HG02642 (cell line): ENCODE results near the gene DNHD1.

Experiments used
- ATAC-seq: cut with Tn5 transposase; IDR thresholded peaks from one replicate; pipeline ENCODE4 v1.9.1; 2021; ENCODE audit warnings: mild to moderate bottlenecking; ENCODE audit not compliant: unreplicated experiment, poor library complexity

DNHD1 gene

GRCh38 chr11:6607190-6607795 is 110.2 kb downstream of the DNHD1 start:
- no peak for ATAC-seq

DNA sequence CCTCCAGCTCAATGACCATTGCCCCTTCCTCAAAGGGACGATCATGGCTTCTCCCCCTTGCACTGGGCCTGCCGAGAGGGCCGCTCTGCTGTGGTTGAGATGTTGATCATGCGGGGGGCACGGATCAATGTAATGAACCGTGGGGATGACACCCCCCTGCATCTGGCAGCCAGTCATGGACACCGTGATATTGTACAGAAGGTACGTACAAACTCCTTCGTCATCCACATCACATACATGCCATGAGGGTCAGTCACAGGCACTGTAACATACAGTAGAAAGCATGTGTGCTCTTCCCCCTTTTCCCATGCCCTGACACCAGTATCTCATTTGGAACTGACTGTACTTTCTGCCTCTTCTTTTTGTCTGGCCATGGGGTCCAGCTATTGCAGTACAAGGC is 110.9 kb downstream of the DNHD1 start:
- no peak for ATAC-seq

DNA sequence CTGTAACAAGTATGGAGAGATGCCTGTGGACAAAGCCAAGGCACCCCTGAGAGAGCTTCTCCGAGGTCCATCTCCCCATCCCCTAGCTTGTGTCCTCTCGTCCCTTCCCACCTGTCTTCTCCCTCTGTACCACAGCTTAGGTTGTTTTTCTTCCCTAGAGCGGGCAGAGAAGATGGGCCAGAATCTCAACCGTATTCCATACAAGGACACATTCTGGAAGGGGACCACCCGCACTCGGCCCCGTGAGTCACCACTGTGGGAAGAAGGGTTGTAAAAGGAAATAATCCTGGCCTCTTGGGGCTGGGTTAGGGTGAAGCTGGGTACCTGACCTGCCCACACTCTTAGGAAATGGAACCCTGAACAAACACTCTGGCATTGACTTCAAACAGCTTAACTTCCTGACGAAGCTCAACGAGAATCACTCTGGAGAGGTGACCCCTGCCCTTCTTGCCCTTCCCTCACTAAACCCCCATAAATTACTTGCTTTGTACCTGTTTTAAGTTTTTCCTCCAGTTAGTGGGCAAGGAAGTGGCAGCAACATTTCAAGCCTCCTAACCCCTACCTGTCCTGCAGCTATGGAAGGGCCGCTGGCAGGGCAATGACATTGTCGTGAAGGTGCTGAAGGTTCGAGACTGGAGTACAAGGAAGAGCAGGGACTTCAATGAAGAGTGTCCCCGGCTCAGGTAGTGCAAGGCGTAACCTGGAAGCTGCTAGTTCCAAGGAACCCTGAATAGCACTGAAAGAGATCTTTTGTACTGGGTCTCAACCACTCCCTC is 111.8 kb downstream of the DNHD1 start:
- no peak for ATAC-seq

- no peak for ATAC-seq
Observed at GRCh38 chr11:6609502-6610015, 112.5 kb downstream of the DNHD1 start.

DNA sequence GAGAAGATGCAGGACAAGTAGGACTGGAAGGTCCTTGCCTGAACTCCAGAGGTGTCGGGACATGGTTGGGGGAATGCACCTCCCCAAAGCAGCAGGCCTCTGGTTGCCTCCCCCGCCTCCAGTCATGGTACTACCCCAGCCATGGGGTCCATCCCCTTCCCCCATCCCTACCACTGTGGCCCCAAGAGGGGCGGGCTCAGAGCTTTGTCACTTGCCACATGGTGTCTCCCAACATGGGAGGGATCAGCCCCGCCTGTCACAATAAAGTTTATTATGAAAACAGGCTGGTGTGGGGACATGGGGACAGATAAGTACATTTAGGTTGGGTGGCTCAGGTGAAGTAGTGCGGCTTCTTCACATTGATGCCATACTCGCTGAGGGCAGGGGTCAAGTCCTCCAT is 113.5 kb downstream of the DNHD1 start:
- ATAC-seq: no peak

- ATAC-seq: peak; percentile 20
Observed at GRCh38 chr11:6611092-6611962, 114.2 kb downstream of the DNHD1 start.

- no peak for ATAC-seq
Observed at GRCh38 chr11:6611963-6612212, 114.8 kb downstream of the DNHD1 start.

- peak; percentile 92 for ATAC-seq
Observed at GRCh38 chr11:6612213-6613041, 115.3 kb downstream of the DNHD1 start, which contains the start of gene TAF10. TSS of gene TAF10 (minus strand) at chr11:6612216. CDS start at chr11:6612189, 27 bp downstream.

DNA sequence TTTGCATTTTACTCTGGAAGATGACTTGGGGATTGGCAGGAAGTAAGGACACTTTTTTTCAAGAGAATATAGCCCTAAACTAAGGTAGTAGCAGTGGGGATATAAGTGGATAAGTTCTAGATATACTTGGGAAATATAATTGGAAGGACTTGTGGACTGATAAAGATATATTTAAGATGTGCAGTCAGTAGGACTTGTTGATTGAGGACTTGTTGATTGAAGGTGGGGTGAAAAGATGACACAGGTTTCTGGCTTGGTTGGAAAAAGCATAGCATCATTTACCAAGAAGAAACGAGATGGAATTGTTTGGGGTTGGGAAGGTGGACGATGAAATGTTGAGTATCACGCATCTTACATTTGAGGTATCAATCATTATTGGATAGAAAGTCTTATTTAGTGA is 116.4 kb downstream of the DNHD1 start:
- ATAC-seq: no peak

GRCh38 chr11:6614446-6614845 is 117.4 kb downstream of the DNHD1 start:
- ATAC-seq: no peak

DNA sequence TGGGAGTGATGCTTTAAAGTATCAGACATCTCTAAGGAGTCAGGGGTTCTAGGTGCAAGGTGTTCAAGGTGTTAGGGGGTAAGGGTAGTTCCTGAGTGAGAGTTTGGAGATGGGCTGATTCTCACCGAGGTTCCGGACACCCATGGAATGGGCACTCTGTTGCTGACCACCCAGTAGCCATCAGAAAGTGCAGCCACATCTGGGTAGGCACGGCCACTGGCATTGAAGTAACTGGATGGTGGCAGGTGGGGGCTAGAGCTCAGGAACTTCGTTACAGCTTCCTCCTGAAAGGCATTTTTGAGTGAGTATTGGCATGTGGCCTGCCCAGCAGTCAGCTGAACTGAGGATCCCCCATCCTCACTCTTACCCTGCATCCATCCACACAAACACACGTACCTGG is 118.0 kb downstream of the DNHD1 start:
- no peak for ATAC-seq

- ATAC-seq: no peak
Observed at GRCh38 chr11:6615882-6616585, 119.0 kb downstream of the DNHD1 start.

DNA sequence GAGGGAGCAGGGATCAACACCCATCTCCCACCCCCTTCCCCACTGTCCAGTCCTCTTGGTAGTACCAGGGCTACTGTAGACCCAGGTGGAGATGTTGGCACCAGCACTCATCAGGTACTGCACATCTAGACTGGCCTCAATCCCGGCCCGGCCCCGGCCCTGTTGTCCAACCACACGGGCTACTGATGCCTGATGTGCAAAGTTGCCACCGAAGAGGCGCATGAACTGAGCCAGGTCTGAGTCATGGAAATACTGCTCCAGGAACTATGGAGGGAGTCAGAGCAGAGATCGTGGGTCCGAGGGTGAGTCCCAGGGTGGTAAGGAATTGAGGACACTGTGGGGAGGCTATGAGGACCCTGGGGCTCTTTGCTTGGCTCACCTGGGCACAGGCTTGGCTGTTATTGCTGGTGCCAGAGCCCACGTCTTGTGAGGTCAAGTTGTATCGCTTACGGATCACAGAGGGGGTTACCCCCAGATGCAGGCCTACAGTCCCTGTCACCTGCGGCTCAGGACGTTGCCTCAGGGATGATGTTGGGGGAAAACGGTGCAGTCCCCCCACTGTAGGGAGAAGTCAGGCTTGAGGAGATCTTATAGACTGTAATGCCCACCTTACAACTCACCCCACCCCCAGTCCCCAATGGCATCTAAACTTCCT is 119.6 kb downstream of the DNHD1 start:
- no peak for ATAC-seq

DNA sequence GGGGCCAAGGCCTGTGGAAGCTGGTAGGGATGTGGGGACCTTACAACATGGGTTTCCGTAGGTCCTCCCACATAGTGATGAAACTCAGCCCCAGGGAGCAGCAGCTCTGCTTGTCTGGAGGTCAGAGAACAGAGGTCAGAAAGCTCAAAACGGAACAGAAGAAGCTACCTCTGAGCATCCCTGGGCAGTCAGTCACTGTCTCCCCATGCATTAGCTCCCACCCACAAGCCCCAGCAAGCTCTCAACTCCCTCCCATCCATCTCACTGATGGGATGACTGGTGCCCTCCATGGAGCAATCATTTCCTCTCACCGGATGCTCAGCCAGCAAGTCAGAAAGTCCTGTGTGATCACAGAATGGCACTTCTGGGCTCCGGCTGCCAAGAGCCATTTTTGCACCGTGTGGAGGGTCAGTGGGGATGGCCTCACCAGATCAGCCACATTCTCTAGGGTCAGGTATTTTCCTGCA is 120.3 kb downstream of the DNHD1 start:
- ATAC-seq: no peak

DNA sequence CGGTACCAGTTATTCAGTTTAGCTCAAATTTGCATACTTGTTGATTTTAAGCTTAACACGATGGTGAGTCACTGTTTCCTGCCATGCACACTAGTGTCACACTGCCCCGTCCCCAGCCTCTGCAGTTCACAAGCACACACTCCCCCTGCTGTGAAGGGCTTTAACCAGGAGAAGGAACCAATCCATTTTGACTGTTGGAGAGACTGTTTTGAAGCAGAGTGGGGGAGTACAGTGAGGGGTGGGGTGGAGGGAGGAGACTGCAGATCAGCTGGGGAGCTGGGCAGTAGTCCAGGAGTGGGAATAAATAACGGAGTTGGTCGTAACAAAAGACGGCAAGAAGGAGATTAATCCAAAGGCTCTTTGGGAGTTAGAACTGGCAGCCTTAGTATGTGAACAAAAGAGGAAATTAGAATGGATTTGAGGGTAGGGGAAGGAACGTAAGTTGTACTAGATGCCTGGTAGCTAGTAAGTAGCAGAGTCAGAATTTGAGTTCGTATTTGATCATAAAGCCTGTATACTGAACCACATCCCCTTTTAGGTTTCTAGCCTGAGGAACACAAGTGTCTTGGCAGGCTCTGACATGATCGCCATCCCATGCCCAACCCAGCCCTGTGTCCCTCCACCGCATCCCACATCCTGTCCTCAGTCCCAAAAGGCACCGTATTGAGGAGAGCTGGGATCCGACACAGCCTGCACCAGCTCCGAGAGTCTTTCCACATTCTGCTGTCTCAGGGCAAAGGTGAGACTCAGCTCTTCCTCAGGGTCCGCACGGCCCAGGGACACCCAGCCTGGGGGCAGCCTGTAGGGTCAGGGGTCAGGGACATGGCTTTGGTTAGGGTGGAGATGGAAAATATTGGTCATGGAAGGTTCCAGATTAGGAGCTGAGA is 121.3 kb downstream of the DNHD1 start:
- no peak for ATAC-seq

DNA sequence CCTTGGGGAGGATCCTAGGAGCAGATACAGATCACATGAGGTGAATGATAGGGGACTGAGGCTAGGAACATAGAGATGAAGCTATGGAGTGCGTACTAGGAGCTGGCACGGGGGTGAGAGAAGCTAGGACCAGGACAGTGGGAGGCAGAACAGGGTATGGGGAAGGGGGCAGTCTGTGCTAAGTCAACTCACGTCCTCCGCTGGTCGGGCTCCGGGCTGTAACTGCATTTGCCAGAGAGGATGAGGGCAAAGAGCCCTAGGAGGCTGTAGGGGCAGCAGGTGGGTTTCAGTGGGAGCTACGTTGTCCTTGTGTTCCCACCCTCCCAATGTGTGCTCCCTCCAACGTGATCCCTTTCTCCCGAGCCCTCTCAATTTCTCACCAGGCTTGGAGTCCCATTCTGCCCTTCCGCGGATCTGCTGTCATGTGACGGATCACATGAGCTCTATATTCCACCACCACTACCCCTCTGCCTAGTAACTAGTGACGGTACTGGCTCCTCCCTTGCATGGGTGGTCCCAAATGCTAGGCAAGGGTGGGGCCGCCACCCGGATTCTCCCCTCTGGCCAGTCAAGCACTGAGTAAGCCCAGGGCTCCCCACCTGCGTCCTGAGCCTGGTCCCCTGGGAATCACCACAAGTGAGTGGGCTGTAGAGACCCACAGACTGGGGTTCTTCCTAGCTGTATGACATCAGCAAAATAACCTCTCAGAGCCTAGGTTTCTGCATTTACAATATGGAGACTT is 122.1 kb downstream of the DNHD1 start, which contains the start of gene TPP1:
TPP1 (minus strand) TSS at position 419 of the 742 bp plus-strand sequence; CDS start at position 397, 22 bp downstream.
- ATAC-seq: peak; percentile 99

GRCh38 chr11:6620636-6621035 is 123.6 kb downstream of the DNHD1 start:
- ATAC-seq: no peak
